T-helper 17 cell (primary cell): ENCODE results near the gene MFAP4. TPM values are rescaled to one million over a fixed set of nuclear protein-coding genes. Genes with fewer than 3 reads are reported as not detected.

Experiments
- ATAC-seq: fragments of 150-1000 bp; cut with Tn5 transposase; 2 replicates; pipeline ENCODE4 v1.10.0; 2021; ENCODE audit warnings: mild to moderate bottlenecking, moderate library complexity
- DNase-seq, 3 donors: peaks; one replicate each; pipeline versions ENCODE4 v3.0.0 to v3.0.0-alpha.2; 2020 to 2021
- H3K9me3 ChIP-seq: one replicate; pipeline ENCODE4 v1.7.0; 2013; ENCODE audit warnings: low read length, mild to moderate bottlenecking; ENCODE audit not compliant: control insufficient read depth, poor library complexity, severe bottlenecking
- H3K27ac Mint-ChIP-seq: one replicate; pipeline ENCODE4 v1.8.0; 2022; ENCODE audit warnings: mild to moderate bottlenecking, moderate library complexity, mixed read lengths
- H3K27me3 Mint-ChIP-seq: one replicate; pipeline ENCODE4 v1.8.0; 2022; ENCODE audit warnings: mixed read lengths
- H3K36me3 Mint-ChIP-seq: one replicate; pipeline ENCODE4 v1.8.0; 2022; ENCODE audit warnings: low read depth, mixed read lengths
- H3K4me1 Mint-ChIP-seq: one replicate; pipeline ENCODE4 v1.8.0; 2022; ENCODE audit warnings: mild to moderate bottlenecking, mixed read lengths
- H3K4me3 Mint-ChIP-seq: one replicate; pipeline ENCODE4 v1.8.0; 2022; ENCODE audit warnings: mild to moderate bottlenecking, moderate library complexity, mixed read lengths
- total RNA-seq, 4 donors: library from RNA in 2 of 4; stranded (reverse) in 2 of 4; gene quantifications; one replicate each; pipeline ENCODE4 v1.2.3 and lab custom pipeline; 2022 to 2026

MFAP4 gene
- total RNA-seq, 2 donors from 2014 or later, result not detected

DNA sequence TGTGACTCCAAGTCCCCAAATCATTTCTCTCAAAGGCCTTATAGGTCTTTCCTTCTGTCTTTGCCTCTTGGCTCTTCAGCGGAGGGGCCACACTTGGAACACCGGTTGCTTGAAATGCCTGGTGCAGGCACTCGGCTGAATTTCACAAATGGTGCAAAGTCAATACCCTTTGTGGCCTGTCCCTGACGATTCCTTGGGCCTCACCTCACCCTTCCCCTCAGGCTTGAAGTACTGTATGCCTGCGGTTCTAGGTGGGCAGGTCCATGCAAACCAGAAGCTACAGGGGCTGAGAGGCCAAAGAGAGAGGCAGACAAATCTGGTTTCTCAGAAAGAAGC lies 20.4 kb downstream of the MFAP4 start:
- H3K27ac Mint-ChIP-seq, result peak overlapping the region; percentile 66
- no peaks in the 10 kb centered on the region for H3K36me3 Mint-ChIP-seq
- no peak for ATAC-seq
- H3K4me3 Mint-ChIP-seq, result no peak overlapping the region
- H3K27me3 Mint-ChIP-seq, result no peaks in the 10 kb centered on the region
- H3K9me3 ChIP-seq, result no peaks in the 10 kb centered on the region
- H3K4me1 Mint-ChIP-seq, result peaks cover 43% of the 10 kb centered on the region
- DNase-seq, result no peak

DNA sequence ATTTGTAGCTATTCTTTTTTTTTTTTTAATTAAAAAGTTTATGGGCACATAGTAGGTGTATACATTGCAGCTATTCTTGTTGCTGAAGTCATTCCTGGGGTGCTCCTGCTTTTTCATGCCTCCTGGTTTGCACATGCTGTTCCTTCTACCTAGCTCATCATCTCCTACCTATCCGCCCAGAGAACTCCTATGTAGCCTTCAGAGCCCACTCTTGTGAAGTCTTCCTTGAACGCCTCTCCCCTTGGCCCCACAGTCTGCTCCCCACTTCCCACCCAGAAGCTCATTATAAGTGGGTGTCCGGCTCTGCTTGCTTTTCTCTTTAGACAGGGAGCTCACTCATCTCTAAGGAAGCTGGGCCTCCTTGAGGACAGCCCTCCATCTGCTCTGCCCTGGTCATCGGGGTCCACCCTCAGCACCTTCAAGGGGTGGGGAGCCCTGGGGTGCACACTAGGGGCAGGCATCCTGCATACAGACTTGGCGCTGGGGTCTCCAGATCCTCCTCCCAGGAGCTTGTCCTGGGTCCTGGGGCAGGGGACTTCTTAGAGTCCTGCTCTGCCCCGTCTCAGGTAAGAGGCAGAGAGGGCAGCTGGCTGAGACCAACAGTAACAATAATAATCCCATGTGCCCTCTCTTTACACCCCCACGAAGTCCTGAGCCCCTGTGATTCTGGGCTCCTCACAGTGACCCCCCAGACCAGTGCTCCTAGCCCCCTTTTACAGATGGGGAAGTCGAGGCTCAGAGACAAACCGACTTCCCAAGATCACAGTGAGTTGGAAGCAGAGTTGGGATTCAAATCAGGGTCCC lies 21.0 kb downstream of the MFAP4 start:
- Mint-ChIP-seq H3K4me3 (no peak overlapping the region), H3K36me3 (no peaks in the 10 kb centered on the region), H3K27me3 (peaks cover 4% of the 10 kb centered on the region), H3K4me1 (peaks cover 42% of the 10 kb centered on the region), H3K27ac (no peak overlapping the region)
- no peaks in the 10 kb centered on the region for H3K9me3 ChIP-seq
- ATAC-seq (no peak), DNase-seq (no peak)

DNA sequence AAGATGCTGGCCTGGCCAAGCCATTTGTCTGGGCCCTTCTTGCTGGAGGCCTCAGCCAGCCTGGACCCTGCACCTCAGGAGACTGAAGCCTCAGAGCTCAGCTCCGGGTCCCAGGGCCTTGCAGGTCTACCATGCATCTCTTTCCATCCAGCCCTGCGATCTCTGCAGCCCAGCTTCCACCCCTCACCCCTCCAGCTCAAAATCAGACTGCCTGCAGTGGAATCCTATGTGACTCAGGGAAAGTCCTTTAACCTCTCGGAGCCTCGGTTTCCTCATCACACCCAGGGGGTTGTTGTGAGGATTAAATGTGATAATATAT lies 21.5 kb downstream of the MFAP4 start:
- DNase-seq, result no peak
- no peak for ATAC-seq
- no peaks in the 10 kb centered on the region for H3K36me3 Mint-ChIP-seq
- no peak overlapping the region for H3K4me3 Mint-ChIP-seq
- H3K9me3 ChIP-seq, result no peaks in the 10 kb centered on the region
- H3K27me3 Mint-ChIP-seq, result peaks cover 9% of the 10 kb centered on the region
- H3K4me1 Mint-ChIP-seq, result peaks cover 36% of the 10 kb centered on the region
- no peak overlapping the region for H3K27ac Mint-ChIP-seq

- Mint-ChIP-seq H3K27me3 (peaks cover 13% of the 10 kb centered on the region), H3K27ac (no peak overlapping the region), H3K4me1 (peaks cover 32% of the 10 kb centered on the region), H3K4me3 (no peak overlapping the region), H3K36me3 (no peaks in the 10 kb centered on the region)
- ATAC-seq, result no peak
- DNase-seq, result no peak
- H3K9me3 ChIP-seq, result no peaks in the 10 kb centered on the region
Measured at GRCh38 chr17:19364699-19365498, 22.1 kb downstream of the MFAP4 start.

DNA sequence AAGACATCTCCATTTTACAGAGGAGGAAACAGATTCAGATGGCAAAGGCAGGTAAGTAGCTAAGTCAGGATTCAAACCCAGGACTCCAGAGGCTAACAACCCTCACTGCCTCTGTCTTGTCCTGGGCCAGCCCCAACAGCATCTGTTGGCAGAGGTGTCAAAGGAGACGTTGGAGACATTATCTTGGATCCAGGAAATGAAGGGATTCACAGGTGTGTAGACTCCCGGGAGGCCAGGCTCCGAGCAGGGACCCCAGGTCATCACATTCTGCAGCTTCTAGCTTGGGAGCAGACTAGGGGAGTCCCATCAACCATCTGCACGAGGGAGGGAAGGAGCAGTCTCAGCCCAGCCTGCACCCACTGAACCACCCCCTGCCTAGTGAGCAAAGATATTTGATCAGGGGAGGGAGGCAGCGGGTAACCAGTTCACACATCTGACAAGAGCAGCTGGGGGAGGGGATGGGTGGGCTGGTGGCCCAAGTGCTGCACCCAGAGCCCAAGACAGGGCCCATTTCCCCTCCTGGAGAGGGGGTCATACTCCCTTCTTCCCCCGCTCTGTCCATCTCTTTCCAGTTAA lies 23.4 kb downstream of the MFAP4 start:
- Mint-ChIP-seq H3K4me1 (peaks cover 20% of the 10 kb centered on the region), H3K27me3 (peaks cover 27% of the 10 kb centered on the region), H3K27ac (peak overlapping the region; percentile 65), H3K4me3 (no peak overlapping the region), H3K36me3 (peaks cover 2% of the 10 kb centered on the region)
- ATAC-seq (no peak), DNase-seq (no peak)
- no peaks in the 10 kb centered on the region for H3K9me3 ChIP-seq

DNA sequence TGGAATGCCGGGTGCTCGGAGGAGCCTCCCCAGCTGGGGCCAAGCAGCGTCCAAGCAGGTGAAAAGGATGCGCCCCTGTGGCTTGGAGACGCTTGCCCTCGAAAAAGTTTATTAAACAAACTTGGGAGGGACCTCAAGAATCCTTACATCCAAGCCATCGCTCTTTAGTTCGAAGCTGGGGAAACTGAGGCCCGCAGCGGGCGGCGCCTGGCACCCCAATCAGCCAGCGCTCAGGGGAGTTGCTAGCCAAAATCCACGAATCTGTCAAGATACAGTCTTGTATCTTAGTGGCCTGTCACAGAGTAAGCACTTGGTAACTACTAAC lies 23.9 kb downstream of the MFAP4 start:
- H3K4me3 Mint-ChIP-seq, result peak overlapping the region; percentile 84
- no peaks in the 10 kb centered on the region for H3K9me3 ChIP-seq
- peaks cover 32% of the 10 kb centered on the region for H3K27me3 Mint-ChIP-seq
- H3K27ac Mint-ChIP-seq, result peak overlapping the region; percentile 65
- DNase-seq, result no peak
- H3K4me1 Mint-ChIP-seq, result peaks cover 18% of the 10 kb centered on the region
- ATAC-seq, result no peak
- H3K36me3 Mint-ChIP-seq, result peaks cover 2% of the 10 kb centered on the region

DNA sequence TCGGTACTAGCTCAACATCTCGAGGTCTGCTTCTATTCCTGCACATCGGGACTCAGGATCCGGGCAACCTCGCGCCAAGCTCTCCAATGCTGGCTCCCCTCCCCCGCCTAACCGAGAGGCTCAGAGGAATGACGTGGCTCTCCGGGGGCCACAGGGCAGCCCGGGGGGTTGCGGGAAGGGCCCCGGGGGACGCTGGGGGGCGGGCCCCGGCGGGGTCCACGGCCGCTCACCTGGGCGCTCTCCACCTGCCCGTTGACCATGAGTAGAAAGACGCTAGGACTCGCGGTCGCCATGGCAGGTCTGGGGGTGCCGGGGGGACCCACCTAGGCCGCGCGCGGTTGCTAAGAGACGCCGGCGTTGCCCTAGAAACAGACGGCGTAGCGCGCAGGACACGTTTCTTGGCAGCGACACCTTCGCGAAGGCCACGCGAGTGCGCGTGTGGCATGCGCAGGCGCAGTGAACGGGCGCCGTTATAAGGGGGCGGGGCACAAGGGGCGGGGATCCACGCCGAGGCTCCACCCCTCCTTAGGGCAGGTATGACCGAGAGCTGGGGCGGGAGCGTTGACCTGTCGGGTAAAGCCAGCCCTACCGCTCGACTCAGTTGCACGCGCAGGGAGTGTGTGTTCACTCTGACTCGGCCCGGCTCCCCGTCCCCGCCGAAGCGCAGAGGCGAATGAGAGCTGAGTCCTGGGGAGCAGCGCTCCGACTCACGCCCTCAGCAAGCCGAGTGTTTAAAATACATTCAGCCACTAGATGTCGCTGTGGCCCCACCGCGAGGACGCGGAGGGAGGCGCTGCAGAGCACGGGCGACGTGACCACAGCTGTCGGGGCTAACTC lies 24.5 kb downstream of the MFAP4 start, which contains the start of gene B9D1:
Gene B9D1 (minus strand): TSS at position 447 of the 837 bp plus-strand sequence. CDS start 154 bp downstream, at position 293.
- peaks cover 2% of the 10 kb centered on the region for H3K36me3 Mint-ChIP-seq
- peaks cover 16% of the 10 kb centered on the region for H3K4me1 Mint-ChIP-seq
- DNase-seq (peak; percentile 89 to 93 (median 89)), ATAC-seq (peak; percentile 92)
- H3K27me3 Mint-ChIP-seq, result peaks cover 34% of the 10 kb centered on the region
- peak within 1 kb of the TSS; percentile 84 for H3K4me3 Mint-ChIP-seq
- H3K27ac Mint-ChIP-seq, result peak within 1 kb of the TSS; percentile 67
- no peaks in the 10 kb centered on the region for H3K9me3 ChIP-seq

DNA sequence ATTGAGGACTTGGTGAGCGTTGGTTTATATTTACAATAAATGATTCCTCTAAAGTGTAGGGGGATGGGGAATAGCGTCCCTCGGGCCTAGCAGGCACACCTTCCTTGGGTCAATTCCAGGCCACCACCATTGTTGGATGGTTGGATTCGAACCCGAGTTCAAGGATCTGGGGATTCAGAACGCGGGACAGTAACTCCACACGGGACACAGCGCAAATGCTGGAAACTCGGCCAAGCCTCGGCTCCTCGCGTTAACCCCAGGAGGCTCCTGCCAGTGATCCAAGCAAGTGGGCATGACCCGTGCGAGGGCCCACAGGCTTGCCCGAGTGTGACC lies 25.1 kb downstream of the MFAP4 start:
- Mint-ChIP-seq H3K27ac (peak overlapping the region; percentile 67), H3K27me3 (peaks cover 40% of the 10 kb centered on the region), H3K36me3 (peaks cover 2% of the 10 kb centered on the region), H3K4me1 (peaks cover 15% of the 10 kb centered on the region), H3K4me3 (peak overlapping the region; percentile 84)
- DNase-seq (no peak), ATAC-seq (no peak)
- H3K9me3 ChIP-seq, result no peaks in the 10 kb centered on the region

DNA sequence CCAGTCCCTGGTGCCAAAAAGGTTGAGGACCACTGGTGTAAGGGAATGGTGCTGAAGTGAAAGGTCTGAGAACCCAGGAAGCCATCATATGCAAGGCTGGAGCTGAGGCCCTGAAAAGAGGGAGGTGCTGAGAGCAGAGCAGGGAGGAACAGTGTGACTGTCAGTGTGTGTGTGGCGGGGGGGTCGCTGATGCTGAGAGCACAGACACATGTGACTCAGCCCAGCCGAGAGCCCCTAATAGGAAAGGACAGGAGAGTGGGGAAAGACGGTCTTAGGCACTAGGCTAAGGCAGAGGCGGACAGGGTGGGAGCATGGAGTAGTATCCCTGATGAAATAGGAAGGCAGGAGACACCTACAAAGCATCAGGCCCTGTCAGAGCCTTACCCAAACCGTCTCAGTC lies 25.7 kb downstream of the MFAP4 start:
- Mint-ChIP-seq H3K27me3 (peaks cover 44% of the 10 kb centered on the region), H3K27ac (peak overlapping the region; percentile 67), H3K4me1 (peaks cover 16% of the 10 kb centered on the region), H3K4me3 (peak overlapping the region; percentile 84), H3K36me3 (peaks cover 4% of the 10 kb centered on the region)
- no peaks in the 10 kb centered on the region for H3K9me3 ChIP-seq
- no peak for DNase-seq
- no peak for ATAC-seq

DNA sequence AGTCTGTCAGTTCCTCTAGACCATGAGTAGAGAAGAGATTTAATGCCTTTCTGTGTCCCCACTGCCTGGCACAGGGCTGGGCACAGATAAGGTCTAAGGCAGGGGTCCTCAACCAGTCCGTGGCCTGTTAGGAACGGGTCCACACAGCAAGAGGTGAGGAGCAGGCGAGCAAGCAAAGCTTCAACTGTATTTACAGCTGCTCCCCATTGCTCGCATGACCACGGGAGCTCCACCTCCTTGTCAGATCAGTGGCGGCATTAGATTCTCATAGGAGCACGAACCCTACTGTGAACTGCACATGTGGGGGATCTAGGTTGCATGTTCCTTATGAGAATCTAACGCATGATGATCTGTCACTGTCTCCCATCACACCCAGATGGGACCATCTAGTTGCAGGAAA lies 26.2 kb downstream of the MFAP4 start:
- peaks cover 44% of the 10 kb centered on the region for H3K27me3 Mint-ChIP-seq
- H3K36me3 Mint-ChIP-seq, result peaks cover 4% of the 10 kb centered on the region
- no peak overlapping the region for H3K4me3 Mint-ChIP-seq
- H3K9me3 ChIP-seq, result no peaks in the 10 kb centered on the region
- peak overlapping the region; percentile 67 for H3K27ac Mint-ChIP-seq
- ATAC-seq (no peak), DNase-seq (no peak)
- peaks cover 13% of the 10 kb centered on the region for H3K4me1 Mint-ChIP-seq

DNA sequence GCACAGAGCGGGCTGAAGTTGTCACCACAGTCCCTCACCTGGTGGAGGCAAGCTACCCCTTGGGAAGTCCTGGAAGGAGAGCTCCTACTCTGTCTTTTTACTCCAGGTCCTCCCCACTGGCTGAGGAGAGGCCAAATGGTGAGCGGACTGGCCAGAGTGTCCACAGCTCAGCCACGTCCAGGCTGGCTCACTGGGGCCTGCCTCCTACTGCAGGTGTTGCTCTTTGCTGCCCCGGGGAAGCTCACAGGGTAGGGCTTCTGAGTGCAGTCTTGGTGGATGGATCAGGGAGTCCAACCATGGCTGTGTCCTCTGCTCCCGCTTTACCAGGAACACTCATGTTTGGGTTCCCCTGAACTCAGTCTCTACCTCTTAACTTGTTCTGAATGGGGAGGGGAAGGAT lies 27.1 kb downstream of the MFAP4 start:
- DNase-seq (no peak), ATAC-seq (no peak)
- Mint-ChIP-seq H3K27ac (no peak overlapping the region), H3K27me3 (peaks cover 47% of the 10 kb centered on the region), H3K4me1 (peaks cover 13% of the 10 kb centered on the region), H3K36me3 (peaks cover 5% of the 10 kb centered on the region), H3K4me3 (no peak overlapping the region)
- H3K9me3 ChIP-seq, result no peaks in the 10 kb centered on the region

GRCh38 chr17:19359151-19359550 lies 27.8 kb downstream of the MFAP4 start:
- H3K4me1 Mint-ChIP-seq, result peaks cover 13% of the 10 kb centered on the region
- DNase-seq (no peak), ATAC-seq (no peak)
- H3K9me3 ChIP-seq, result no peaks in the 10 kb centered on the region
- no peak overlapping the region for H3K27ac Mint-ChIP-seq
- H3K27me3 Mint-ChIP-seq, result peaks cover 54% of the 10 kb centered on the region
- peaks cover 6% of the 10 kb centered on the region for H3K36me3 Mint-ChIP-seq
- H3K4me3 Mint-ChIP-seq, result no peak overlapping the region

DNA sequence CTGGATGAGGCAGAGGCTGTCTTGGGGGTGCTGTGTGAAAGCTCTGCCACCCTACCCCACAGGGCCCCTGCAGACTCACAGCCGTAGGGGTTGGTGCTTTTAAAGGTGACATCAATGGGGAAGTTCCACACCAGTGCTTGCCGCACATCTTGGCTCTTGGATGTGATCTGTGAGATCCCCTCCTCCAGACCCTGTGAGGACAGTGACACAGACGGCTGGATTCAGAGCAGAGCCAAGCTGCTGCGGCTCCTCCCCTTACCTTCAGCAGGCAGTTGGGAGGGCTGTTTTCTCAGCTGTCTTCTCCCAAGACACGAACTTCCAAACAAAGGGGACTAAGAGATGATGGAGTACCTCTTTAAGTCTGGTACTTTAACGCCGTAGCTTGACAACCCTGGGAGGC lies 29.2 kb downstream of the MFAP4 start:
- ATAC-seq, result no peak
- Mint-ChIP-seq H3K27me3 (peaks cover 56% of the 10 kb centered on the region), H3K36me3 (peaks cover 6% of the 10 kb centered on the region), H3K4me1 (peaks cover 10% of the 10 kb centered on the region), H3K4me3 (no peak overlapping the region), H3K27ac (peak overlapping the region; percentile 32)
- H3K9me3 ChIP-seq, result no peaks in the 10 kb centered on the region
- DNase-seq, result no peak
